ENCODE results near the gene KRTAP10-2. TPM values are rescaled to one million over a fixed set of nuclear protein-coding genes. Genes with fewer than 3 reads are reported as not detected.
"Not testable (repeated sequence)": the region's sequence is repeated elsewhere in the genome, so short reads cannot be mapped to it uniquely, and the experiment has no call there.

Gene KRTAP10-2
- not detected for total RNA-seq (2021; fragmentation: NEBNext Ultra II Directional; extraction: Animal tissue kit (Norgen Biotek cat#: 25700))
- long read RNA-seq, result 0 reads

GRCh38 chr21:44551340-44551961 lies at the start of gene KRTAP10-2:
Gene KRTAP10-2 (minus strand): TSS chr21:44551505. CDS start chr21:44551458, 47 bp downstream.
- no peak within 1 kb of the TSS for H3K27ac Mint-ChIP-seq
- H3K36me3 Mint-ChIP-seq (ENCODE audit: low read depth), result no peaks in the 10 kb centered on the region; the same call in 1 of the 2 replicates
- H3K4me1 Mint-ChIP-seq (ENCODE audit: low read depth), result no peaks in the 10 kb centered on the region
- TF ChIP-seq CTCF (IDR thresholded peaks at IDR 0.05), result no peak
- peaks cover 23% of the 10 kb centered on the region for H3K27me3 Mint-ChIP-seq (ENCODE audit: insufficient read depth)
- no peak within 1 kb of the TSS for H3K4me3 Mint-ChIP-seq
- DNase-seq, result no peak
- H3K9me3 Mint-ChIP-seq, result peaks cover 21% of the 10 kb centered on the region

GRCh38 chr21:44601091-44601490 lies 49.8 kb upstream of the KRTAP10-2 start:
- H3K27ac Mint-ChIP-seq; H3K4me3 Mint-ChIP-seq; H3K4me1 Mint-ChIP-seq (ENCODE audit: low read depth); H3K9me3 Mint-ChIP-seq; DNase-seq; H3K36me3 Mint-ChIP-seq (ENCODE audit: low read depth): not testable (repeated sequence)
- peak; percentile 5; the same call in 1 of the 2 replicates for TF ChIP-seq CTCF (IDR thresholded peaks at IDR 0.05)
- H3K27me3 Mint-ChIP-seq (ENCODE audit: insufficient read depth), result peaks cover 15% of the 10 kb centered on the region

GRCh38 chr21:44600118-44600978 lies 49.0 kb upstream of the KRTAP10-2 start, which contains the start of gene KRTAP10-7:
Gene KRTAP10-7 (plus strand): TSS chr21:44600597. CDS start chr21:44600622, 25 bp downstream.
- H3K4me3 Mint-ChIP-seq; H3K4me1 Mint-ChIP-seq (ENCODE audit: low read depth); DNase-seq; H3K36me3 Mint-ChIP-seq (ENCODE audit: low read depth); H3K27ac Mint-ChIP-seq; H3K9me3 Mint-ChIP-seq: not testable (repeated sequence)
- H3K27me3 Mint-ChIP-seq (ENCODE audit: insufficient read depth), result peaks cover 17% of the 10 kb centered on the region

- peaks cover 21% of the 10 kb centered on the region for H3K27me3 Mint-ChIP-seq (ENCODE audit: insufficient read depth)
- no peaks in the 10 kb centered on the region; the same call in 1 of the 2 replicates for H3K4me1 Mint-ChIP-seq (ENCODE audit: low read depth)
- H3K36me3 Mint-ChIP-seq (ENCODE audit: low read depth), result no peaks in the 10 kb centered on the region
- no peak for DNase-seq
- no peak for TF ChIP-seq CTCF (IDR thresholded peaks at IDR 0.05)
- H3K27ac Mint-ChIP-seq, result no peak overlapping the region
- H3K4me3 Mint-ChIP-seq, result no peak overlapping the region
- no peaks in the 10 kb centered on the region; the same call in none of the 2 replicates for H3K9me3 Mint-ChIP-seq
These were observed 48.1 kb upstream of the KRTAP10-2 start for GRCh38 chr21:44599264-44600029.

GRCh38 chr21:44598061-44598460 lies 46.8 kb upstream of the KRTAP10-2 start:
- Mint-ChIP-seq H3K27ac (no peak overlapping the region), H3K4me3 (no peak overlapping the region), H3K4me1 (ENCODE audit: low read depth) (peaks cover 9% of the 10 kb centered on the region; the same call in 1 of the 2 replicates), H3K27me3 (ENCODE audit: insufficient read depth) (peaks cover 19% of the 10 kb centered on the region), H3K9me3 (no peaks in the 10 kb centered on the region; the same call in none of the 2 replicates), H3K36me3 (ENCODE audit: low read depth) (no peaks in the 10 kb centered on the region)
- DNase-seq, result no peak
- TF ChIP-seq CTCF (IDR thresholded peaks at IDR 0.05), result no peak
